ENCODE measurements around the gene NECTIN4.

Gene NECTIN4

GRCh38 chr1:161133220-161133740 is 43.9 kb upstream of the NECTIN4 start:
- Histone ChIP-seq H3K27ac (ENCODE audit: low read length) (peak overlapping the region; percentile 52; the same call in 1 of the 2 replicates), H3F3A (ENCODE audit: insufficient read depth, low read length) (peaks cover 33% of the 10 kb centered on the region), H3K27me3 (replicated peaks; ENCODE audit: insufficient read depth, low read length) (no peaks in the 10 kb centered on the region), H2AFZ (ENCODE audit: low read length) (peak overlapping the region; percentile 90), H3K9me3 (replicated peaks; ENCODE audit: insufficient read depth, low read length) (no peaks in the 10 kb centered on the region), H3K4me1 (ENCODE audit: low read length) (peaks cover 9% of the 10 kb centered on the region; the same call in 1 of the 2 replicates), H3K9me2 (replicated peaks; ENCODE audit: insufficient read depth, low read length) (no peaks in the 10 kb centered on the region), H3K36me3 (replicated peaks; ENCODE audit: insufficient read depth, low read length) (no peaks in the 10 kb centered on the region), H3K4me2 (ENCODE audit: low read depth, low read length) (peak overlapping the region; percentile 95), H4K20me1 (ENCODE audit: insufficient read depth, low read length) (no peaks in the 10 kb centered on the region), H3K4me3 (ENCODE audit: low read length) (peak overlapping the region; percentile 88), H3K79me2 (ENCODE audit: low read length) (peaks cover 75% of the 10 kb centered on the region), H3K9ac (ENCODE audit: low read length) (peak overlapping the region; percentile 81)
- TF ChIP-seq CTCF (IDR thresholded peaks at IDR 0.05; ENCODE audit: low read length) = no peak
- TF ChIP-seq EZH2phosphoT487 (IDR thresholded peaks at IDR 0.05; ENCODE audit: low read length) = no peak
- TF ChIP-seq EZH2 (optimal IDR thresholded peaks at IDR 0.05; ENCODE audit: low read depth, low read length) = no peak
- no peak for DNase-seq

- peaks cover 9% of the 10 kb centered on the region; the same call in 1 of the 2 replicates for H3K4me1 ChIP-seq (ENCODE audit: low read length)
- H3F3A ChIP-seq (ENCODE audit: insufficient read depth, low read length) = peaks cover 33% of the 10 kb centered on the region
- H3K9me3 ChIP-seq (replicated peaks; ENCODE audit: insufficient read depth, low read length) = no peaks in the 10 kb centered on the region
- H3K4me2 ChIP-seq (ENCODE audit: low read depth, low read length) = peak within 1 kb of the TSS; percentile 95
- peak within 1 kb of the TSS; percentile 52; the same call in 1 of the 2 replicates for H3K27ac ChIP-seq (ENCODE audit: low read length)
- H3K36me3 ChIP-seq (replicated peaks; ENCODE audit: insufficient read depth, low read length) = no peaks in the 10 kb centered on the region
- peaks cover 82% of the 10 kb centered on the region for H3K79me2 ChIP-seq (ENCODE audit: low read length)
- H4K20me1 ChIP-seq (ENCODE audit: insufficient read depth, low read length) = no peaks in the 10 kb centered on the region
- peak; percentile 97 for DNase-seq
- peak within 1 kb of the TSS; percentile 81 for H3K9ac ChIP-seq (ENCODE audit: low read length)
- H3K9me2 ChIP-seq (replicated peaks; ENCODE audit: insufficient read depth, low read length) = no peaks in the 10 kb centered on the region
- H3K27me3 ChIP-seq (replicated peaks; ENCODE audit: insufficient read depth, low read length) = no peaks in the 10 kb centered on the region
- TF ChIP-seq EZH2 (optimal IDR thresholded peaks at IDR 0.05; ENCODE audit: low read depth, low read length) (no peak), CTCF (IDR thresholded peaks at IDR 0.05; ENCODE audit: low read length) (no peak), EZH2phosphoT487 (IDR thresholded peaks at IDR 0.05; ENCODE audit: low read length) (no peak)
- H2AFZ ChIP-seq (ENCODE audit: low read length) = peak within 1 kb of the TSS; percentile 90
- H3K4me3 ChIP-seq (ENCODE audit: low read length) = peak within 1 kb of the TSS; percentile 88
Measured at GRCh38 chr1:161132410-161133219, 43.3 kb upstream of the NECTIN4 start, which contains the start of gene DEDD. Gene DEDD, minus strand, starts transcription at chr1:161132667. Its CDS starts 8,205 bp downstream, at chr1:161124462.

- peak overlapping the region; percentile 90 for H2AFZ ChIP-seq (ENCODE audit: low read length)
- H3K36me3 ChIP-seq (replicated peaks; ENCODE audit: insufficient read depth, low read length) = no peaks in the 10 kb centered on the region
- H3K4me1 ChIP-seq (ENCODE audit: low read length) = peaks cover 9% of the 10 kb centered on the region; the same call in 1 of the 2 replicates
- H3F3A ChIP-seq (ENCODE audit: insufficient read depth, low read length) = peaks cover 33% of the 10 kb centered on the region
- peak overlapping the region; percentile 52; the same call in 1 of the 2 replicates for H3K27ac ChIP-seq (ENCODE audit: low read length)
- H3K9me2 ChIP-seq (replicated peaks; ENCODE audit: insufficient read depth, low read length) = no peaks in the 10 kb centered on the region
- H3K4me3 ChIP-seq (ENCODE audit: low read length) = peak overlapping the region; percentile 88
- peaks cover 91% of the 10 kb centered on the region for H3K79me2 ChIP-seq (ENCODE audit: low read length)
- H3K9me3 ChIP-seq (replicated peaks; ENCODE audit: insufficient read depth, low read length) = no peaks in the 10 kb centered on the region
- H3K27me3 ChIP-seq (replicated peaks; ENCODE audit: insufficient read depth, low read length) = no peaks in the 10 kb centered on the region
- no peak for DNase-seq
- peak overlapping the region; percentile 94 for H3K4me2 ChIP-seq (ENCODE audit: low read depth, low read length)
- peak overlapping the region; percentile 81 for H3K9ac ChIP-seq (ENCODE audit: low read length)
- no peak for TF ChIP-seq EZH2phosphoT487 (IDR thresholded peaks at IDR 0.05; ENCODE audit: low read length)
- H4K20me1 ChIP-seq (ENCODE audit: insufficient read depth, low read length) = no peaks in the 10 kb centered on the region
Measured at GRCh38 chr1:161131523-161132409, 42.4 kb upstream of the NECTIN4 start.

All from MM.1S (cell line).